Upper lobe of left lung (tissue), 4 donors: ENCODE results near the gene CSNK1A1.

Experiments used
- CTCF ChIP-seq, 6 experiments: fragments of 450-650 bp in 4 of 6; fragments of 200-600 bp in 2 of 6; sonication (generic) in 2 of 6; IDR thresholded peaks; one replicate each; pipeline ENCODE4 v1.5.1; 2016 to 2019; ENCODE audit warnings: antibody characterized with exemption in 6 of 6
- POLR2A ChIP-seq, 4 donors: fragments of 450-650 bp; IDR thresholded peaks; one replicate each; pipeline ENCODE4 v1.5.1; 2016 to 2017; ENCODE audit warnings: antibody characterized with exemption in 4 of 4, mild to moderate bottlenecking in 2 of 4

GRCh38 chr5:149487672-149488071 is 63.6 kb downstream of the CSNK1A1 start:
- TF ChIP-seq CTCF (IDR thresholded peaks at IDR 0.05) = no peak
- TF ChIP-seq POLR2A (IDR thresholded peaks at IDR 0.05) = no peak
